Dedifferentiated amniotic fluid mesenchymal stem cell (primary cell): ENCODE results near the gene PNPO.

Experiments
- DNase-seq: peaks from one replicate; pipeline ENCODE4 v3.0.0-alpha.2; 2016; ENCODE audit errors: extremely low spot score

The PNPO gene

GRCh38 chr17:47998044-47998443 is 56.7 kb downstream of the PNPO start:
- DNase-seq = no peak
